ENCODE results near the gene EIPR1.
A peak's percentile ranks its signal among the peaks of the same experiment; 100 is the strongest.
"Not testable (repeated sequence)": the region's sequence is repeated elsewhere in the genome, so short reads cannot be mapped to it uniquely, and the experiment has no call there.

Gene EIPR1

DNA sequence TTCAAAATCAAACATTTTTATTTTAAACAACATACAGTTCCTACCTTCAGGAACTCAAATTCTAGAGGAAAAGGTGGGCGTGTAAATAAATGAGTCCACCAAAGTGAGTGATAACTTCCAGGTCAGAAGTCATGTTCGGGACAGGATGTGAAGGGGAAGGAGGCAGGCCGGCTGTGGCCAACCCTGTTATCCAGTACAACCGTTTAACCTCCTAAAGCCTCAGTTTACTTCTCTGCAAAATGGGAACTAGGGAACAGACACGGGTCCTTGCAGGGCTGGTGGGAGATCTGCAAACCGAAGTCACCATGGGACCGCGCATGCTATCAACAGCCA lies 373 bp downstream of the EIPR1 start:
- TF ChIP-seq, protein P1, sequence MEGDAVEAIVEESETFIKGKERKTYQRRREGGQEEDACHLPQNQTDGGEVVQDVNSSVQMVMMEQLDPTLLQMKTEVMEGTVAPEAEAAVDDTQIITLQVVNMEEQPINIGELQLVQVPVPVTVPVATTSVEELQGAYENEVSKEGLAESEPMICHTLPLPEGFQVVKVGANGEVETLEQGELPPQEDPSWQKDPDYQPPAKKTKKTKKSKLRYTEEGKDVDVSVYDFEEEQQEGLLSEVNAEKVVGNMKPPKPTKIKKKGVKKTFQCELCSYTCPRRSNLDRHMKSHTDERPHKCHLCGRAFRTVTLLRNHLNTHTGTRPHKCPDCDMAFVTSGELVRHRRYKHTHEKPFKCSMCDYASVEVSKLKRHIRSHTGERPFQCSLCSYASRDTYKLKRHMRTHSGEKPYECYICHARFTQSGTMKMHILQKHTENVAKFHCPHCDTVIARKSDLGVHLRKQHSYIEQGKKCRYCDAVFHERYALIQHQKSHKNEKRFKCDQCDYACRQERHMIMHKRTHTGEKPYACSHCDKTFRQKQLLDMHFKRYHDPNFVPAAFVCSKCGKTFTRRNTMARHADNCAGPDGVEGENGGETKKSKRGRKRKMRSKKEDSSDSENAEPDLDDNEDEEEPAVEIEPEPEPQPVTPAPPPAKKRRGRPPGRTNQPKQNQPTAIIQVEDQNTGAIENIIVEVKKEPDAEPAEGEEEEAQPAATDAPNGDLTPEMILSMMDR (IDR thresholded peaks at IDR 0.05; ENCODE audit: low read depth, low read length), result no peak
- peak overlapping the region; percentile 79 for H3K4me3 ChIP-seq (ENCODE audit: low read depth, low read length)

DNA sequence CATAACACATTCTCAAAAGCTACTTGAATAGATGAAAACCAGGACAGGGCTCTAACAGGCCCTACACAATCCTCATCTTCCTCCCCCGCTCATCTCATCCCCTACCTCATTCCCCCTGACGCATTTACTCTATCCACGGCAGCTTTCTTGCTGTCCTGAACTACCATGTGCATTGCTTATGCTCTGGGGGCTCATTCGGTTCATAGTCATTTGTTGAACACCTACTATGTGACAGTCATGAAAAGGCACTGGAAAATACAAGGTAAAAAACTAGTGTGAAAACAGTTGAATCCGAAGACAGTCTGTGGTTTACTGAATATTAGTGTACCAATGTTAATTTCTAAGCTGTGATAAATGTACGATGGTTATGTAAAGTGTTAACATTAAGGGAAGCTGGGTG lies 797 bp downstream of the EIPR1 start:
- TF ChIP-seq, protein P1 (IDR thresholded peaks at IDR 0.05; ENCODE audit: low read depth, low read length), result no peak
- peak overlapping the region; percentile 79 for H3K4me3 ChIP-seq (ENCODE audit: low read depth, low read length)

DNA sequence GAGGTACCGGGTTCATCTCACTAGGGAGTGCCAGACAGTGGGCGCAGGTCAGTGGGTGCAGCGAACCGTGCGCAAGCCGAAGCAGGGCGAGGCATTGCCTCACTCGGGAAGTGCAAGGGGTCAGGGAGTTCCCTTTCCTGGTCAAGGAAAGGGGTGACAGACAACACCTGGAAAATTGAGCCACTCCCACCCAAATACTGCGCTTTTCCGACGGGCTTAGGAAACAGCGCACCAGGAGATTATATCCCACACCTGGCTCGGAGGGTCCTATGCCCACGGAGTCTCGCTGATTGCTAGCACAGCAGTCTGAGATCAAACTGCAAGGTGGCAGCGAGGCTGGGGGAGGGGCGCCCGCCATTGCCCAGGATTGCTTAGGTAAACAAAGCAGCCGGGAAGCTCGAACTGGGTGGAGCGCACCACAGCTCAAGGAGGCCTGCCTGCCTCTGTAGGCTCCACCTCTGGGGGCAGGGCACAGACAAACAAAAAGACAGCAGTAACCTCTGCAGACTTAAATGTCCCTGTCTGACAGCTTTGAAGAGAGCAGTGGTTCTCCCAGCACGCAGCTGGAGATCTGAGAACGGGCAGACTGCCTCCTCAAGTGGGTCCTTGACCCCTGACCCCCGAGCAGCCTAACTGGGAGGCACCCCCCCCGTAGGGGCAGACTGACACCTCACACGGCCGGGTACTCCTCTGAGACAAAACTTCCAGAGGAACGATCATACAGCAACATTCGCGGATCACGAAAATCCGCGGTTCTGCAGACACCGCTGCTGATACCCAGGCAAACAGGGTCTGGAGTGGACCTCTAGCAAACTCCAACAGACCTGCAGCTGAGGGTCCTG lies 8.1 kb downstream of the EIPR1 start:
- H3K4me3 ChIP-seq (ENCODE audit: low read depth, low read length), result not testable (repeated sequence)

DNA sequence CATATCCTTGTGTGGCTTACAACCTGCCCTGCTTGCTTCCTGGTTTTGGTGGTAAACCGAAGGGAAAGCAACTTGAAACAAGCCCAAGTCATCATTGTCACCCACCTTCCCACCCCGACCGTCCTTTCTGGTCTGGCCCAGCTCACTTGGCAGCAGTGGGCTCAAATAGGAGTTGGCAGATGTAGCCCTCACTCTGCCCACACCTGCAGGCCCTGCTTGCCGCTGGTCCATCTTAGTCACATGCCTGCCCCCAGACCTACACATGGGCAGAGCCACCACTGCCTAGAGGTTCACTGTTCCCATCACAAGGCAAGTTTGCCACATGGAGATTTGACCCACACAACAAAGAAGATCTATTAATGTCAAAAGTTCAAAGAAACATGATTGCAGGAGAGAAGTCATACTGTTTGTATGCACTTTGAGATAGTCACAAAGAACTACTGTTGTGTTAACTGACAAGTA lies 9.3 kb downstream of the EIPR1 start:
- no peak overlapping the region for H3K4me3 ChIP-seq (ENCODE audit: low read depth, low read length)
- TF ChIP-seq, protein P1 (IDR thresholded peaks at IDR 0.05; ENCODE audit: low read depth, low read length), result no peak

DNA sequence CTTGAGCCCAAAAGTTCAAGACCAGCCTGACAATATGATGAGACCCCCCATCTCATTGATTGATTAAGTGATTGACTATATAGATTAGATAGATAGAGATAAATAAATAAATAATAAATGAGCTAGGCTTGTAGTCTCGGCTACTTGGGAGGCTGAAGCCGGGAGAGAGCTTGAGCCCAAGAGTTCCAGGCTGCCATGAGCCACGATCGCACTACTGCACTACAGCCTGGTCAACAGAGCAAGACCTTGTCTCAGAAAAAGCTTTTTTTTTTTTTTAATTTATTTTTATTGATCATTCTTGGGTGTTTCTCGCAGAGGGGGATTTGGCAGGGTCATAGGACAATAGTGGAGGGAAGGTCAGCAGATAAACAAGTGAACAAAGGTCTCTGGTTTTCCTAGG lies 12.4 kb downstream of the EIPR1 start:
- H3K4me3 ChIP-seq (ENCODE audit: low read depth, low read length), result no peak overlapping the region
- TF ChIP-seq, protein P1 (IDR thresholded peaks at IDR 0.05; ENCODE audit: low read depth, low read length), result no peak

DNA sequence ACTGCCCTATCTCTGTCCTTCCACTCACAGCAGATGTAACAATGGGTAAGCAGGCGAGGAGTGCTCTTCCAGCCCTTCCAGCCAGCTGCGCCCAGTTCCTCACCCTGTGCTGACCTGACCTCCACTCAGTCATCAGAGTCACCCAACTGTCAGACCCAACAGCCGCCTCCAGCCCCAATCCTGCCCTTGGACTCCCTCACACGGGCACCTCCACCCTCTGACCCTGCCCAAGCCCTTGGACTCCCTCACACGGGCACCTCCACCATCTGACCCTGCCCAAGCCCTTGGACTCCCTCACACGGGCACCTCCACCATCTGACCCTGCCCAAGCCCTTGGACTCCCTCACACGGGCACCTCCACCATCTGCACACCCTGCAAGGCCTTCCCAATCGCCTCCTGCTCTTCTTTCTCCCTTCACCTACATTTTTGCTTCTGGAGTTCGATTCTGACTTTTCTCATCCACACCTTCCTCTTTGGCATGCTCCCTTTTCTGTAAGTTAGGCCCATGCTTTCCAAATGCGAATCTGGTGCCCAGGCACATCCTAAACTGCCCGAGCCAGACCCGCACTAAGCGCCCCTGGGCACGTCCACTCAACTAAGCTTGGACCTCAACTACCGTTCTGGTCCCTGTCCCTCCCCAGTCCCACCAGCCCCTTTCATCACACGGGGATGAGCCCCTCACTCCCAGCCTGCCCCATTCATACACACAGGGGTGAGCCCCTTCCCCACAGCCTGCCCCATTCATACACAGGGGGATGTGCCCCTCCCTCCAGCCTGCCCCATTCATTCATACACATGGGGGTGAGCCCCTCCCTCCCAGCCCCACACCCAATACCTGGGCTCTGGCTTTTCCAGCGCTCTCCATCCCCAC lies 15.9 kb downstream of the EIPR1 start:
- H3K4me3 ChIP-seq (ENCODE audit: low read depth, low read length), result no peak overlapping the region
- TF ChIP-seq, protein P1 (IDR thresholded peaks at IDR 0.05; ENCODE audit: low read depth, low read length), result no peak

DNA sequence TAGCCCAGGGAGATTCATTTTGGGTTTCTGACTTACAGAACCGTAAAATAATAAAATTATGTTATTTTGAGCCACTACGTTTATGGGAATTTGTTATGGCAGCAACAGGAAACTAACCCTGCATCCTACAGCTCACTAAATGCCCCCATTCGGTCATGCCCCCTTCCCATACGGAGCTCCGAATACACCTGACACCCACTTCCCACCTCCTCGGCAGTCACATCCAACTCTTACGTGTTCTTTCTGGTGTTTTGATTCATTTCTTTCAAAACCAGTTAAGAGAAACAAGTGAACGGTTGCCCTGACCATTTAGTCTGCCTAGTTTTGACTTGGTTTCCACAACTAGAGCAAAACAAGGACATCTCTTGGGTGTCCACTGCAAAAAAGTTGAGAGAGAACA lies 19.7 kb downstream of the EIPR1 start:
- TF ChIP-seq, protein P1 (IDR thresholded peaks at IDR 0.05; ENCODE audit: low read depth, low read length), result no peak
- no peak overlapping the region for H3K4me3 ChIP-seq (ENCODE audit: low read depth, low read length)

DNA sequence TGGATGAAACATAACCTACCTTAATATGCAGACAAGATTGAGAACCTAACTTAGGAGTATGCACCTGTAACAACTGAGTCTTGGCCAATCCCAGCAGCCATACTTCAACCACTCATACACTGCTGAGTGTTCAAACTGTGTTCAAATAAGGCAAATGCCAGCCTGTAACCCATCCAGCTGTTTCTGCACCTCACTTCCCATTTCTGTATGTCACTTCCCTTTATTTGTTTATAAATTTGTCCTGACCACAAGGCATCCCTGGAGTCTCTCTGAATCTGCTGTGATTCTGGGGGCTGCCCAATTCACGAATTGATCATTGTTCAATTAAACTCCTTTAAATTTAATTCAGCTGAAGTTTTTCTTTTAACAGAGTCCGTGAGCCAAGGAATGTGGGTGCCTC lies 20.2 kb downstream of the EIPR1 start:
- not testable (repeated sequence) for H3K4me3 ChIP-seq (ENCODE audit: low read depth, low read length)
